ENCODE measurements around the gene RNF152.

DNA sequence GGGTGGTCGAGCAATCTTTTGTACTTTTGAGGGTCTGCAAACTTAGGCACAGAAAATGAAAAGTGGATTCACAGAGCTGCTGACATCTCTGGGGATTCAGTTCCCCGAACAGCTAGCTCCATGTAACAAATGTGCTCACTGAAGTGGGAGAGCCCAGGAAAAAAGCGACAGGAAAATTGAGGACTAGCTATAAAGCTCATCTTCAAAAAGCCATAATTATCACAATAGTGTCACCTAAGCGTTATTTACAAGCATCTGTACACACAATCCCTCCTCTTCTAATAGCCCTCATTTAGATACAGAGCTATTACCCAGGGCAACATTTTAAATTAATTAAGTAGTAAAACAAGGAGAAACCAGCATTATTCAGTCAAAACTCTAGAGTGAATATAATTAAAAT is 36.1 kb downstream of the RNF152 start:
- TF ChIP-seq, protein P1, sequence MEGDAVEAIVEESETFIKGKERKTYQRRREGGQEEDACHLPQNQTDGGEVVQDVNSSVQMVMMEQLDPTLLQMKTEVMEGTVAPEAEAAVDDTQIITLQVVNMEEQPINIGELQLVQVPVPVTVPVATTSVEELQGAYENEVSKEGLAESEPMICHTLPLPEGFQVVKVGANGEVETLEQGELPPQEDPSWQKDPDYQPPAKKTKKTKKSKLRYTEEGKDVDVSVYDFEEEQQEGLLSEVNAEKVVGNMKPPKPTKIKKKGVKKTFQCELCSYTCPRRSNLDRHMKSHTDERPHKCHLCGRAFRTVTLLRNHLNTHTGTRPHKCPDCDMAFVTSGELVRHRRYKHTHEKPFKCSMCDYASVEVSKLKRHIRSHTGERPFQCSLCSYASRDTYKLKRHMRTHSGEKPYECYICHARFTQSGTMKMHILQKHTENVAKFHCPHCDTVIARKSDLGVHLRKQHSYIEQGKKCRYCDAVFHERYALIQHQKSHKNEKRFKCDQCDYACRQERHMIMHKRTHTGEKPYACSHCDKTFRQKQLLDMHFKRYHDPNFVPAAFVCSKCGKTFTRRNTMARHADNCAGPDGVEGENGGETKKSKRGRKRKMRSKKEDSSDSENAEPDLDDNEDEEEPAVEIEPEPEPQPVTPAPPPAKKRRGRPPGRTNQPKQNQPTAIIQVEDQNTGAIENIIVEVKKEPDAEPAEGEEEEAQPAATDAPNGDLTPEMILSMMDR (IDR thresholded peaks at IDR 0.05): no peak
- TF ChIP-seq EZH2 (IDR thresholded peaks at IDR 0.05): no peak
